Measurements from ENCODE around the gene KCNJ8.
"Not testable (repeated sequence)": the region's sequence is repeated elsewhere in the genome, so short reads cannot be mapped to it uniquely, and the experiment has no call there.

KCNJ8 gene

DNA sequence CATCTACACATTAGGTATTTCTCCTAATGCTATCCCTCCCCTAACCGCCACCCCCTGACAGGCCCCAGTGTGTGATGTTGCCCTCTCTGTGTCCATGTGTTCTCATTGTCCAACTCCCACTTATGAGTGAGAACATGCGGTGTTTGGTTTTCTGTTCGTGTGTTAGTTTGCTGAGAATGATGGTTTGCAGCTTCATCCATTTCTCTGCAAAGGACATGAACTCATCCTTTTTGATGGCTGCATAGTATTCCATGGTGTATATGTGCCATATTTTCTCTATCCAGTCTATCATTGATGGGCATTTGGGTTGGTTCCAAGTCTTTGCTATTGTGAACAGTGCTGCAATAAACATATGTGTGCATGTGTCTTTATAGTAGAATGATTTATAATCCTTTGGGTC lies 8.2 kb upstream of the KCNJ8 start:
- DNase-seq: not testable (repeated sequence)

DNA sequence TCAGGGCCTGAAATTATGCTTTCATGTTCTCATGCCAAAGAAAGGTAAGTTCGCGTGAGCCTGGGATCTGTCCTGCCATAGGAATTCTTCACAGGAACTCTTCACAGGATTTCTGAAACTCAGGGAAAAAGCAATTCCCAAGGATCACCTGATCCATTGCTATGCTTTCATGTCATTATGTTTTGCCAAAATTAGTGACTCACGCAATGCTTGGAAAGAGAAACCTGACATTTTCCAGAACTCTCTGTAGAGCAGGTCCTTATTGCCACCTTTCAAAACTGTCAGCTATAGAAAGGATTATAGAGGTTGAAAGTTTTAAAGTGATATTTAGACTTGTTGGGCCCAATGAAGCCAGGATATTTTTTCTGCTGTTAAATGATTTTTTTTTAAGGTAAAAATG lies 6.3 kb upstream of the KCNJ8 start:
- DNase-seq: no peak

DNA sequence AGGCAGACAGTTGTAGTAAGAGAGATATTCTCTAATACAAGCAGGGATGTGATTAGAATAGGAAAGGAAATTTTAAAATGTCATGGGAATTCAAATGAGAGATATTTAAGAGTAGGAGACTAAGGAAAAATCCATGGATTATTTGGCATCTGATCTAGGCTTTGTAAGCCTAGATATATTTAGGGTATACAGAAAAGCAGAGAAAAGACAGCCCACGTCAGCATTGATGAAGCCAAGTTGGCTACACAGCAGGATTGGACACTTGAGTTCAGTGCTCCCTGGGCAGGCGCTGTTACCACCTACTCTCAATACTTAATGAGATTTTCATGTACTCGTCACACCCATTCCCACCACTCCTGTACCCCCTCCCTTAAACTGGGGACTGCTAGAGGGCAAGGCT lies 1.7 kb upstream of the KCNJ8 start:
- no peak for DNase-seq

DNA sequence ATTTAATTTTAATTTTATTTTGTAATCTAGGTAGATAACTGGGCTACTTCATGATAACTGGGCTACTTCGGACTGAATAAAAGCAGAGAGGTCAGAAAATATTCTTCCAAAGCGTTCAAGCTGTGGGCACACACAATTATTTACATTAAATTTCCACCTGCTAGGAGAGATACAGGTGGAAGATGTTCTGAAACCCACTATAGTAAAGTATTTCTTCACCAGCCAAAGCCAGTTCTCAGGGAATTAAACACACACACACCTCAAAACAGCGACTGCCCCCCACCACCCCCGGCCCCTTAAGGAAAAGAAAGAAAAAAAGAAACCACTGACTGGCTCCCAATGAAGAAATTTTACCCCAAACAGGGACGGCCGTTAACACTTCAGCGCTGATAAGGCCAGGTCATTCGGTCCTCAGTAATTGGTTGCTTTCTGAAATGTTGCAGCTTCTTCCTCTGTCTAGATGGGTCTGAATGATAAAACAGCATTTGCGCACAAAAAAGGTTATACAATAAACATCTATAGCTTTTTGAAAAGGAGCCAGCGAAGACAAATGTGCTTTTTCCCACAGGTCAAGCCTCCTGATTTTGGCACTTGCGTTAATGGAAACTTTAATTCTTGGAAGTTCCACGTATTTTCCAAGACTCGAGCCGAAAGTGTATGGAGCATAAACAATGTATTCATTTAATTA lies 771 bp upstream of the KCNJ8 start:
- no peak for DNase-seq

DNA sequence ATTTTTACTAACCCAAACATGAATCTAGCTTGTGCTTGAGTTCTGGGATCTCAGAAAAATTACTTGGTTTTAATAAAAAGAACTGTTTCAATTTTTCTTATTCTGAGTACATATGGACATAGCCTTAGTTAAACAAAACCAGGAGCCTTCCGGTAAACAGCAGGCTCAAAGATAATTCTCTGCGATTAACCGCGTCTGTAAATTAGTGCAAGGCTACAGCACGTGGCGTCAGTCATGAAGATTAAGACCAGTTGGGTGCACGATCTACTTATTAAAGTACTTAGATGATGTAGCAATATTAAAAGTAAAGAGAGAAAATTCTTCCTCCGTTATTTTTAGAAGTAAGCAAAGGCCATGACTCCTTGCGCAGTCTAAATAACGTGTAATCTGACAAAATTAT lies 700 bp downstream of the KCNJ8 start:
- no peak for DNase-seq

DNA sequence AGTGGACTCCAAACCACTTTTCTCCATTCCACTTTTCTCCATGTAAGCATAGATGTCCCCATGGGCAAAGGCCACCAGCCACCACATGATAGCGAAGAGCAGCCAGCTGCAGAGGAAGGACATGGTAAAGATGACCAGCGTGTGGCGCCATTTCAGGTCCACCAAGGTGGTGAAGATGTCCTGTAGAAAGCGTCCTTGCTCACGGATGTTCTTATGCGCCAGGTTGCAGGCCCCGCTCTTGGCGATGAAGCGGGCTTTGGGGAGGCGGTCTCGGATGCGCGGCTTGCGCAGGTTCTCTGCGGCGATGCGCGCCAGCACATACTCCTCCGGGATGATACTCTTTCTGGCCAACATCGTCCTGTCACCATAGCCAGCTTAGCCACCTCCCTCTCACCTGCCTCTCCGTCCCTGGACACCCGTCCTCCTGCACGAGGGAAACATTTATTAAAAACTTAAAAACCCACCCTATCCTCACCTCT lies 1.2 kb downstream of the KCNJ8 start:
- no peak for DNase-seq

DNA sequence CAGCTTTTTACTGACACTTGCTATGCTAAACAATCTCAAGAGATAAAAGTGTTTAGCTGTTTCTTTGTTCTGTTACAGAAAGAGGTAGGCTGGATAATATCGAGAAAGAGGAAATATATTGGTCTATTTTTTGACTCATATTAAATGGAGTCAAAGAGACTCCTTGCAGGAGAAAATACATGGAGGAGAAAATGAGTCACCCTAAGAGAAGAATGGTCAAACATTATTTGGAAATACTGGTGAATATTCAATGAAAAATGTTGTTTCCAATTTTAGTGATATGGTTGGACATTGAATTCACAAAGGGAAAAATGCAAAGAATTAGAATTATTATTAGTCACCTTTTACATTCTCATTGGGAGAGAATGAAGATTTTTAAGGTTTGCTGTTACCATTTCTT lies 3.2 kb downstream of the KCNJ8 start:
- DNase-seq: no peak

DNA sequence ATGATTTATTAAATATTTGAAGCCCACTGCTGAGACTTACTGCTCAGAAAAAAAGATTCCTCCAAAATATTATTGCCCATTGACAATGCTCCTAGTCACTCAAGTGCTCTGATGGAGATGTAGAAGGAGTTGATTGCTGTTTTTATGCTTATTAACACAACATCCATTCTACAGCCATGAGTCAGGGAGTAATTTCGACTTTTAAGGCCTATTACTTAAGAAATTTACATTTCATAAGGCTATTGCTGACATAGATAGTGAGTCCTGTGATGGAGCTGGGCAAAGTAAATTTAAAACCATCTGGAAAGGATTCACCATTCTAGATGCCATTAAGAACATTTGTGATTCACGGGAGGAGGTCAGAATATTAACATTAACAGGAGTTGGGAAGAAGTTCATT lies 5.2 kb downstream of the KCNJ8 start:
- no peak for DNase-seq

DNA sequence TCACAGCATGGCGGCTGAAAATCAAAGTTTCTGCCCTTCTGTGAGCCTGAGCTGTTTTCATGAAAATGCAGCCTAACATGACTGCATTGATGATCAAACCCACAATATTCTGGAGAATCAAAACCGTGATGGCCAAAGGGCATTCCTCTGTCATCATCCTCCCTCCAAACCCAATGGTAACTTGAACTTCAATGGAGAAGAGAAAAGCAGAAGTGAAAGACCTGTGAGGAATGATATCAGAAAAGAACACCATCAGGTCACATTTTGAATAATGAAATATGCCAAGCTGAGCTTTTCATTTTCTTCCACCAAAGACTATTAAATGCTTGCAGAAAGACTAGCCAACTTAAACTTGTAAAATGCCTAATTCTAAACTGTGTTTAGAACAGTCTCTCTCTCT lies 8.1 kb downstream of the KCNJ8 start:
- DNase-seq: no peak

DNA sequence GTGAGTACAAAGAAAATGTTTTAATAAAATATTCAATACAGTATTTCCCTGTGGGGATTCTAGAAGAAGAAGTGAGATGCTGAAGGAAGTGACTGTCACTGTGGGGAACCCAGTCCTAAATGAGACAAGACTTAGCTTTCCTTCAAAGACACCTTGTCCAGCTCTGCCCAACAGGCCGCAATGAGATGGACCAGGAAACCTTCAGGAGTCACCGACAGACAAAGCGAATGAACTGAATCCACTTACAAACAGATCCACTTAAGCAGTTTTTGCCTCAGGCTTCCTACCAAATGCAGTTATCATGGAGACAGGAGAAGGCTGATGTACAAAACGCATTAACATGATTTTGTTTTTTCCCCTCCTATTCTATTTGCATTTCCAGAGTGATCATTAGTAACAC lies 9.6 kb downstream of the KCNJ8 start:
- no peak for DNase-seq

DNA sequence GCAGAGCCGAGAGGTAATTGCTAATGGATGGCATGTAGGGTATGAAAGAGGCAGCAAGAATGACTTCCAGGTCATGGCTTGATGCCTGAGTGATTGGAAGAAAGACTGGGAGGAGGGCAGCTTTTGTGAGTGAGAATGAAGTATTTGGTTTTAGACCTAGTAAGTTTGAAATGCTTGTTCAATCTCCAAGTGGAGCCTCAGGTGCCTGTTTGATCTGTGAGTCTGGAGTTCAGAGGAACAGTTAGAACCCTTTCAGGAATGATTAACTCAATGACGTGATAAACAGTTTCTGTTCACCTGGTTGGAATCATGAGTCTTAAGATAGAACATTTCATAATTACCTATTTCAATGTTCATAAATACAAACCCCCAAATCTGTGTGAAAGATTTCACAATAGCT lies 10.4 kb downstream of the KCNJ8 start:
- DNase-seq: no peak

DNA sequence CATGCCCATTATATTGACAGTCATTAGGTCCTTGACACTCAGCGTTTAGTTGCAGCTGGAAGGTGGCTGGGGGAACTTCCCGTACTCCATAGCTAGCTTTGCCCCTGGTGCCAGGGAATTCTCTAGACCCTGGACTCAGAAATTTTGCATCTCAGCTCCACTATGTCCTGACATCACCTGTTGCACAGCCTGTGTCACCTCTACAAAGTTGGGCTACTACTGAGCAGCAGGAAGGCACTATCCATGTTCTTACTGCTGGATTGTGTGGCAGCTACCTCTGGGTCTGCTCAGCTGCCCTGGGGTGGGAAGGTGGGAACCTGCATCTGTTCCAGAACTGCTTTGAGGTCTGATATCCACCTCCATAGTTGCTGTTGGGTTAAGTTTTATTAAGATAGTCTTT lies 11.0 kb downstream of the KCNJ8 start:
- DNase-seq: no peak

DNA sequence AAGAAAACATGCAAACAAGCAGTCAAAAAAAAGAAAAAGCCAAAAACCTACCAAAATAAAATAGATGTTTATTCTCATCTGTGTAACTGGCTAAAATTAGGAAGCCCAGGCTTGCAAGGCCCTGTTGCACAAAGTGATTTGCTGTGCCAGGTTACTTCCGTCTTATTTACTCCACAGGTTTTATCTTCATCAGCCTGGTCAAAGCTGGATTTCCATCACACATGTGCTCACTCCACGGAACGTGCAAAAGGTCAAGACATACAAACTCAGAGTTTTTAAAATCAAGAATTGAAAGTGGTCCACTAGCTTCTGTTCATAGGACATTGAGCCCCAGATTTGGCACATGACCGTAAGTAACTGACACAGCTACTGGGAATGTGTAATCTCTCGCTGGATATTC lies 14.8 kb downstream of the KCNJ8 start:
- DNase-seq: no peak

DNA sequence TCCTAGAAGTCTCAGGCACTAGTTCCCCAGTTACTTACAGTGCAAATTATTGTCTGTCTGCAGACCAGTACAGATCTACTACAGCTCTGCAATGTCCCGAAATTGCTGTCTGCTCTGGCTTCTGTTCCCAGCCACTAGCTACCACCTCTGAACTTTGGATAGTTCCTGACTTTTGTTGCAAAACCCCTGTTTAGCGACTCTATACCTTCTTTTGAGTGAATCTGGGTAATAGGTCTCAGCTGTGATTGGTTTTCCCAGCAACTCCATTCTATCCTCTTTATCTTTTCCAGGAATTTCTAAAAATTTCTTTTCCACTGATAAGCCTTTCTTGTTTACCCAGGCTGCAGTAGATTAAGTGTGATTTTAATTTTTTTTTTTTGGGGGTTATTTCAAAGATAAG lies 16.8 kb downstream of the KCNJ8 start:
- DNase-seq: no peak

DNA sequence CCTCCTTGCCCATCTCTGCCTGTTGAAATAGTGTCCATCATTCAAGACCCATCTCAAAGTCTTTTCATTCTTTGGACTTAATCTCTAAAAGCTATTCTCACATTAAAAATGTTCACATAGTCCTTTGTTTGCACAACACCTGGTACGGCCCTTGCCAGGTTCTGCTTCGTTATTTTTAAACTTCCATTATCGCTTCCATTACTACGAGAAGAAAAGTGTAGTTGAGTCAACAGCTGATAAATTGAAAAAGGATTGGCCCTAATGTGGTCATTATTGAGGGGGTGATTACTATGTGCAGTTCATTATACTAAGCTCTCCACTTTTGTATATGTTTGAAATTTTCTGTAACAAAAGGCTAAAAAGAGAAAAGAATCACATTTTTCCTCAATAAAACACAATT lies 17.8 kb downstream of the KCNJ8 start:
- no peak for DNase-seq

DNA sequence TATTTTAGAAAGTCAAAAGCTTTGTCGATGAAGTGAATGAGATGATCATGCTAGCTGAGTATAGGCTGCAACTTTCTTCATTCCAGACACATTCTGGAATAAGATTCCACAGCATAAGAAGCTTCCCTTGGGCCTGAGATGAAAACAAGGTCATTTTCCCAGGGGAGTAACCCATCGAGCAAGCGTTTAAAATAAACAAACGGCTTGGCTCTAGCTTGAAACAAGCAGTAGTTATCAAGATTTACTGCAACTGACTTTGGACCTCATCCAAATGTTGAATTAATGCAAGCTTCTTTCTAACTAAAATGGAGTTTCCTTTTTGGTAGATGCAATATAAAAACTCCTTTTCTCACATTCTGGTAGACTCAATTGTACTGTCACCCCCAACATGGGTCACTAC lies 23.0 kb downstream of the KCNJ8 start:
- no peak for DNase-seq

DNA sequence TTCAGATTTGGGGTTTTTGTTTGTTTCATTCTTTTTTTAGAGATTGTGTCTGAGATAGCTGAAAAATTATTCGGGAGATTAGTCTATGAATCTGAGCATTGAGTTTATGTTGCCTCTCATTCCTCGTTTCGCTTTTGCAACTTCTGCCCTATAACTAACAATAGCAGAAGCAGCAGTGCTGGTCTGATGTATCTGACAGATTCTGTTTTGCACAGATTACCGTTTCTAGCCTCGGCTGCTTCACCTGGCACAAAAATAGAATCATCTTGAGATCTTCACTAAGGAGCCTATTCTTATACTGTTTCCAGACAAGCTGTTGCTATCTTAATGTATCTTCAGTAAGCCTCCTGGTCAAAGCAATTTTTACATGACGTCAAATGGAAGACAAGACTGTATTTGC lies 29.2 kb downstream of the KCNJ8 start:
- DNase-seq: no peak

DNA sequence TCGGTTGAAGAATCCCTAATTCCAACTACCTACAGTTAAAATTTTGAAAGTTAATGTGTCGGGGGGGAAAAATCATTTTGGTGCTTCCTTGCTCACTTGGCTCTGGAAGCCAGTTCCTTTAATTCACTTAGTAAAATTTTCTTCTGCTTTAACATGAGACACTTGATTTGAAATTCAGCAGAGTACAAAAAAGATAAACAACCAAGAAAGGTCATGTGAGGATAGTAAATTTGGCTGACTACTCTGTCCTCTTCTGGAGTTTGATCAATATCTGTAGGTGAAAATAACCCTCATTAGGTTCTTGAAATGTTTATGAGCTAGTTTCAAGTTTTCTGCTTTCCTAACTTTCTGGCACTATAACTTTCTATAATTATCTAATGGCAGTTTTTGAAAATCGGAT lies 43.4 kb downstream of the KCNJ8 start:
- no peak for DNase-seq

DNA sequence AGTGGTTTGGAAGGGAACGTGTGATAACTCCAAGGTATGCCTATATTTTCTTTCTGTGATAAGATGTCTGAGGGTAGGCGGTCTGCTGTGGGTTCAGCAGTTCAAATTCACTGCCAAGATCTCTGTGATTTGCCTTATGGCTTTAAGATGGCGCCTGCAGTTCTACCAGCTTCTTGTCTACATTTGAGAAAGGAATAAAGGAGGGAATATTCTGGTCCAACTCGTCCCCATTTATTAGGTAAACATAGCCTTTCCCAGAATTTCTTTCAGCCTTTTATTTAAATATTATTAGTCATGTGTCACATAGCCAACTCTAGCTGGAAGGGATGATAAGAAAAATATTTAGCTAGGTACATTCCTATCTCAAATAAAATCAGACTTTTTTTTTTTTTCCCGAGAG lies 48.8 kb downstream of the KCNJ8 start:
- DNase-seq: no peak

DNA sequence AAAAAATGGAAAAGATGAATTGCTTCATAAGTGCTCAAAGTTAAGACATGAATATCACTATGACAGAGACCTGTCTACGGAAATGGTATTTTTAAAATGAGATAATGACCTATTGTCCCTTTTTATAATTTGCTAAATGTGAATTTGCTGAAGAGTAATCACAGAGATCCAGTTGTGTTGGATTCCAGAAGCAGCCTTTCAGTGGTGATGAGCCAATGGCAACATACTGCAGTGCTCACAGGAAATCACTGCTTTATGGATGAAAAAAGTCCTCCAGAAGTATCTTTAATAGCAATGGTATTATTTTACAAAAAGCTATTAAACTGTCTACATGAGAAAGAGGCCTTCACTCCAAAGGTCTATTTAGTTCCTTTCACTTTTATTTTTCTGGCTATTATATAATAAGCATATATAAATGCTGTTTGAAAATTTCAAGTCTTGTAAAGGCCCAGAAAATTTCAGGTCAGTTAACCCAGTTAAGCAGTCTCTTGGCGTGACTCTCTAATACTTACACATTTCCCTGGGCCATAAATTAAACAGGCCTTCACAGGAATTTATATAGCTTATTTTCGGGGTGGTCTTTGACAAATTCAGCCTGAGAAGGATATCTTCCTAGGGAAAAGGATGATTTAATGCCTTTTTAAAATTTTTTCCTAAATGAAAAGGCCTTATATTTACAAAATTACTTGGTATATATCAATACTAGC lies 55.4 kb downstream of the KCNJ8 start:
- no peak for DNase-seq

DNA sequence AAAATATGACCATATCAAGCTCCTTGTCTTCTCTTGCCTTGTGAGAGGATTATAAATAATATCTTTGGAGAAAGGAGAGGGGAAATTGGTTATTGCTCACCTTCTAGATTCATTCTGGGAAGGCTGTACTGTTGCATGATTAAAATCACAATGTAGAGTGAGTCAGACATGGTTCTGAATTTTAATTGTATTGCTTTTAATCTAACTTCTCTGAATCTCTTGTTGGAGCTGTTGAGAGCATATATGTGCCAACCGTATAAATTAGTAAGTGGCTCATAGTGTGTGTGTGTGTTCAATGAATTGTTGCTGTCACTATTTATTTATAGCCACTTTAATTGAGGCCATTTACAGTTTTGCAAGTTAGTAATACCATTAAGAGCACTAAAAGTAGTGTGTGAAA lies 56.1 kb downstream of the KCNJ8 start:
- DNase-seq: no peak

DNA sequence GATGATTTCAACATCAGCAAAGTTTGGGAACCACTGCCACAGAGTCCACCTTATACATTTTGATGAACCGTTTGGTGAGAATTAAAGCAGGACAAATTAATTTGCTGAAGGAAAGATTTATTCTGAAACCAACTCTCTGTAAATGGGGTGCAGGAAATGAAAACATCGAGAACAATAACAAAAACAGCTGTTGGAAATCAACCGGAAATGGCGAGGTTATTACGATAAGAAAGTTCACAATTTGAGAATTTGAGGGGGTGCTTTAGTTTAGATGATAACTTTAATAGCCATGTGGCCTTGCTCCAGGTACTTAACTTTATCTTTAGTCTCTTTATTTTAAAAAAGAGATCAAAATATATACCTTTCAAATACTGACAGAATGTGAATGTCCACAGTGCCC lies 56.7 kb downstream of the KCNJ8 start:
- DNase-seq: no peak

DNA sequence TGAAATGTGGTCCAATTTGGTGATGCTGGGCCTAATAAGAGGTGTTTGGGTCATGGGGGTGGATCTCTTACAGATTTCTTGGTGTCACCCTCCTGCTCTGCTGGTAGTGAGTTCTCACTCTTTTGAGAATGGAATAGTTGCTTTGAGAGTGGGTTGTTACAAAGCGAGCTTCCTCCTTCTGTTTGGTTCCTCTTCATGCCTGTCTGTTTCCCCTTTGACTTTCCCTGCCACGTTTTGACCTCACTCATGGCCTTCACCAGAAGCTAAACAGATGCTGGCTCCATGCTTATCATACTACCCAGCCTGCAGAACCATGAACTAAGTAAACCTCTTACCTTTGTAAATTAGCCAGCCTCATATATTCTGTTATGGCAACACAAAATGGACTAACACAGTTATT lies 59.1 kb downstream of the KCNJ8 start:
- no peak for DNase-seq
